ENCODE data around the gene INHA. TPM values are rescaled to one million over a fixed set of nuclear protein-coding genes. Genes with fewer than 3 reads are reported as not detected.
A peak's percentile ranks its signal among the peaks of the same experiment; 100 is the strongest.

Gene INHA, protein sequence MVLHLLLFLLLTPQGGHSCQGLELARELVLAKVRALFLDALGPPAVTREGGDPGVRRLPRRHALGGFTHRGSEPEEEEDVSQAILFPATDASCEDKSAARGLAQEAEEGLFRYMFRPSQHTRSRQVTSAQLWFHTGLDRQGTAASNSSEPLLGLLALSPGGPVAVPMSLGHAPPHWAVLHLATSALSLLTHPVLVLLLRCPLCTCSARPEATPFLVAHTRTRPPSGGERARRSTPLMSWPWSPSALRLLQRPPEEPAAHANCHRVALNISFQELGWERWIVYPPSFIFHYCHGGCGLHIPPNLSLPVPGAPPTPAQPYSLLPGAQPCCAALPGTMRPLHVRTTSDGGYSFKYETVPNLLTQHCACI
- polyA plus RNA-seq (2013, experiment 1 of 2) = 0.30 TPM
- 0.18 TPM for polyA plus RNA-seq (2013, experiment 2 of 2)

DNA sequence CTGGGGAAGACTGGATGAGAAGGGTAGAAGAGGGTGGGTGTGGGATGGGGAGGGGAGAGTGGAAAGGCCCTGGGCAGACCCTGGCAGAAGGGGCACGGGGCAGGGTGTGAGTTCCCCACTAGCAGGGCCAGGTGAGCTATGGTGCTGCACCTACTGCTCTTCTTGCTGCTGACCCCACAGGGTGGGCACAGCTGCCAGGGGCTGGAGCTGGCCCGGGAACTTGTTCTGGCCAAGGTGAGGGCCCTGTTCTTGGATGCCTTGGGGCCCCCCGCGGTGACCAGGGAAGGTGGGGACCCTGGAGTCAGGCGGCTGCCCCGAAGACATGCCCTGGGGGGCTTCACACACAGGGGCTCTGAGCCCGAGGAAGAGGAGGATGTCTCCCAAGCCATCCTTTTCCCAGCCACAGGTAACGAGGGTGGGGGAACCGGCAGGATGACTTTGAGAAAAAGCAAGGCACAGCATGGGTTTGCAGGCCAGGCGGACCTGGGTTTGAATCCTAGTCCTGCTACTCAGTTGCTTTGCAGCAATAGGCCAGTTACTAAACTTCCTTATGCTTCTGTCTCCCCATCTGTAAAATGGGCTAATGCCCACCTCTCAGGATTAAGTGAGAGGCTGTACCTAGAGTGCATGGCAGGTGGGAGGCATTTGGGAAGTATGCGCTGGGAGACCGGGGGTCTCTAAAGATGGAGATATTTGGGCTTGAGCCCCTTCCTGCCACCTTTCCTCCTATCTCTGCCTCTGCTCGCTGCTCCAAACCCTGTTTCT is at the start of gene INHA:
TSS of gene INHA (plus strand) at position 74 of the 765 bp plus-strand sequence. CDS start at position 139, 65 bp downstream.
- H2AFZ ChIP-seq (ENCODE audit: low read depth, low read length) = peak within 1 kb of the TSS; percentile 36
- peak within 1 kb of the TSS; percentile 80 for H3K9ac ChIP-seq (ENCODE audit: low read length)
- peak within 1 kb of the TSS; percentile 96 for H2BK120ac ChIP-seq (ENCODE audit: low read depth, low read length)
- H2BK5ac ChIP-seq (ENCODE audit: low read depth, low read length, poor library complexity, severe bottlenecking) = peak within 1 kb of the TSS; percentile 12
- no peaks in the 10 kb centered on the region for H3K9me3 ChIP-seq (ENCODE audit: control insufficient read depth, low read length)
- H3K4me1 ChIP-seq (ENCODE audit: control insufficient read depth, insufficient read depth, low read depth, low read length) = peaks cover 25% of the 10 kb centered on the region
- H3K4ac ChIP-seq (ENCODE audit: low read depth in 1 of 2, low read length in 2 of 2) = peak within 1 kb of the TSS; percentile 74 to 77
- peak within 1 kb of the TSS; percentile 55 for H2BK15ac ChIP-seq (ENCODE audit: low read depth, poor library complexity, severe bottlenecking)
- H3K23ac ChIP-seq (ENCODE audit: low read length in 2 of 2) = no peak within 1 kb of the TSS
- H3K18ac ChIP-seq (ENCODE audit: low read depth in 1 of 2, low read length in 2 of 2) = peak within 1 kb of the TSS; percentile 51 to 89
- H3K14ac ChIP-seq (ENCODE audit: low read length in 2 of 2) = no peak within 1 kb of the TSS
- H3K27me3 ChIP-seq (ENCODE audit: control insufficient read depth in 1 of 2, insufficient read depth in 1 of 2, low read length in 2 of 2) = peaks cover 28 to 29% of the 10 kb centered on the region in 2 experiments
- H2AK5ac ChIP-seq (ENCODE audit: low read length, severe bottlenecking) = peak within 1 kb of the TSS; percentile 39
- WGBS = 87% methylated on average over 11 of the region's 13 CpGs
- H3K27ac ChIP-seq (ENCODE audit: low read length, poor library complexity, severe bottlenecking) = peak within 1 kb of the TSS; percentile 39
- peaks cover 13% of the 10 kb centered on the region for H3K79me1 ChIP-seq (replicated peaks; ENCODE audit: low read length, poor library complexity, severe bottlenecking)
- peaks cover 12% of the 10 kb centered on the region in 2 experiments for H3K36me3 ChIP-seq (ENCODE audit: control insufficient read depth in 1 of 2, insufficient read depth in 2 of 2, low read depth in 1 of 2, low read length in 2 of 2)
- H2BK12ac ChIP-seq (ENCODE audit: low read length in 2 of 2) = peak within 1 kb of the TSS; percentile 59 to 69
- H4K8ac ChIP-seq (ENCODE audit: low read length) = peak within 1 kb of the TSS; percentile 88
- DNase-seq = no peak
- H4K91ac ChIP-seq (ENCODE audit: low read length) = peak within 1 kb of the TSS; percentile 70
- peak within 1 kb of the TSS; percentile 71 to 88 for H3K4me3 ChIP-seq (ENCODE audit: insufficient read depth in 1 of 2, low read depth in 1 of 2, low read length in 2 of 2)
- peak within 1 kb of the TSS; percentile 71 for H3K4me2 ChIP-seq (ENCODE audit: low read length, poor library complexity, severe bottlenecking)

DNA sequence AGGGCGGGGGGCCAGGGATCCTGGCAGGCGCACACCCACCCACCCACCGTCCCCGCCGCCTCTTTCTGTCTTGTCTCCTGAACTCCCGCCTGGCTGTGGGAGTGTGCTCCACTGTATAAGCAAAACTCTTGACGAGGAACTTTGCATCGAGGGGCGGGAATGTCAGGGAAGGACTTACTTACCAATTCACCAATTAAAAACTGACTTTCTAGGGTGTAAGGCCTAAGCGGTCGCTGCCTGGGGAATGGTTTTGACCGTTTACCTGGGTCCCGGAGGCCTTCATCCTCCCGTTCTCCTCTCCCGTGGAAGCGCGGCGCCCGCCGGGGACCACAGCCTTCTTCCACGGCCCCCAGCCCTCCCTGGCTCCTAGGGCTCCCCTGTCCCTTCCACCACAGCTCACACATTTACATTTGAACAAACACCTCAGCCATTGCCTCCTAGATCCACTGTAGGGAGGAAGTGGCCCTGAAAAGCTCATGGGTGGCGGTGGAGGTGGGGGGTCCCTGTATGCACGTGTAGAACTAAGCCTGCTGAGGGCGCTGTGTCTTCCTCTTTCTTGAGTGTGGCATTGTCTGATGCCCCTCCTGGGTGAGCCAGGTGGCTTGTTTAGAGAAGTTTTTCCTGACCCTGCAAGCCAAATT is 49.0 kb upstream of the INHA start:
- Histone ChIP-seq H2BK5ac (ENCODE audit: low read depth, low read length, poor library complexity, severe bottlenecking) (no peak overlapping the region), H2BK120ac (ENCODE audit: low read depth, low read length) (no peak overlapping the region), H3K27ac (ENCODE audit: low read length, poor library complexity, severe bottlenecking) (no peak overlapping the region), H3K9ac (ENCODE audit: low read length) (peak overlapping the region; percentile 54), H3K4ac (ENCODE audit: low read depth in 1 of 2, low read length in 2 of 2) (peak overlapping the region in 1 of 2 experiments; percentile 54), H2BK12ac (ENCODE audit: low read length in 2 of 2) (peak overlapping the region in 1 of 2 experiments; percentile 64), H4K91ac (ENCODE audit: low read length) (peak overlapping the region; percentile 9), H3K4me2 (ENCODE audit: low read length, poor library complexity, severe bottlenecking) (peak overlapping the region; percentile 62), H3K4me3 (ENCODE audit: insufficient read depth in 1 of 2, low read depth in 1 of 2, low read length in 2 of 2) (peak overlapping the region in 1 of 2 experiments; percentile 49), H3K4me1 (ENCODE audit: control insufficient read depth, insufficient read depth, low read depth, low read length) (peaks cover 28% of the 10 kb centered on the region), H3K79me1 (replicated peaks; ENCODE audit: low read length, poor library complexity, severe bottlenecking) (no peaks in the 10 kb centered on the region), H3K23ac (ENCODE audit: low read length in 2 of 2) (peak overlapping the region in 1 of 2 experiments; percentile 78), H2AK5ac (ENCODE audit: low read length, severe bottlenecking) (no peak overlapping the region), H3K9me3 (ENCODE audit: control insufficient read depth, low read length) (no peaks in the 10 kb centered on the region), H3K18ac (ENCODE audit: low read depth in 1 of 2, low read length in 2 of 2) (no peak overlapping the region), H3K27me3 (ENCODE audit: control insufficient read depth in 1 of 2, insufficient read depth in 1 of 2, low read length in 2 of 2) (peaks cover 25 to 38% of the 10 kb centered on the region in 2 experiments), H3K36me3 (ENCODE audit: control insufficient read depth in 1 of 2, insufficient read depth in 2 of 2, low read depth in 1 of 2, low read length in 2 of 2) (no peaks in the 10 kb centered on the region), H2BK15ac (ENCODE audit: low read depth, poor library complexity, severe bottlenecking) (peak overlapping the region; percentile 26), H2AFZ (ENCODE audit: low read depth, low read length) (no peak overlapping the region), H4K8ac (ENCODE audit: low read length) (no peak overlapping the region), H3K14ac (ENCODE audit: low read length in 2 of 2) (no peak overlapping the region)
- no peak for DNase-seq
- WGBS = 47% methylated on average over 14 of the region's 24 CpGs

DNA sequence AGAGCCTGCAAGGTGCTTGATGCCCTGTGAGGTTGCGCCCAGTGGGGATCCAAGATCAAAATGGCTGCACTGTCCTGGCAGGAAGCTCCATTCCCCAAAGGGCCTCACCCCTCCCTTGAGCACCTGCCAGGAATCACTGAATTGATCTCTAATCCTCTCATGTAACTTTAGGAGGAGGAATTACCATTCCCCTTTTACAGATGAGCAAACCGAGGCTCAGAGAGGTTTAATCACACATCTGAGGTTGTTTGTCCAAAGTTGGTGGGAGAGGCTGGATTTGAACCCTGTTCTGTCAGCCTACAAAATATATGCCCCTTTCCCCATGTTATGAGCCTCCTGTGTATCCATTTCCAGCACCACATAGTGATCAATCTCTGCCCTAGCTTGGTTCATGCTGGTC is 47.3 kb upstream of the INHA start:
- Histone ChIP-seq H2AK5ac (ENCODE audit: low read length, severe bottlenecking) (no peak overlapping the region), H2BK120ac (ENCODE audit: low read depth, low read length) (no peak overlapping the region), H3K4me3 (ENCODE audit: insufficient read depth in 1 of 2, low read depth in 1 of 2, low read length in 2 of 2) (no peak overlapping the region), H3K4ac (ENCODE audit: low read depth in 1 of 2, low read length in 2 of 2) (no peak overlapping the region), H3K9me3 (ENCODE audit: control insufficient read depth, low read length) (no peaks in the 10 kb centered on the region), H3K36me3 (ENCODE audit: control insufficient read depth in 1 of 2, insufficient read depth in 2 of 2, low read depth in 1 of 2, low read length in 2 of 2) (no peaks in the 10 kb centered on the region), H4K8ac (ENCODE audit: low read length) (no peak overlapping the region), H2AFZ (ENCODE audit: low read depth, low read length) (no peak overlapping the region), H3K14ac (ENCODE audit: low read length in 2 of 2) (no peak overlapping the region), H2BK15ac (ENCODE audit: low read depth, poor library complexity, severe bottlenecking) (no peak overlapping the region), H2BK5ac (ENCODE audit: low read depth, low read length, poor library complexity, severe bottlenecking) (no peak overlapping the region), H3K18ac (ENCODE audit: low read depth in 1 of 2, low read length in 2 of 2) (no peak overlapping the region), H3K4me2 (ENCODE audit: low read length, poor library complexity, severe bottlenecking) (no peak overlapping the region), H2BK12ac (ENCODE audit: low read length in 2 of 2) (no peak overlapping the region), H3K27ac (ENCODE audit: low read length, poor library complexity, severe bottlenecking) (no peak overlapping the region), H3K79me1 (replicated peaks; ENCODE audit: low read length, poor library complexity, severe bottlenecking) (no peaks in the 10 kb centered on the region), H4K91ac (ENCODE audit: low read length) (no peak overlapping the region), H3K4me1 (ENCODE audit: control insufficient read depth, insufficient read depth, low read depth, low read length) (peaks cover 28% of the 10 kb centered on the region), H3K9ac (ENCODE audit: low read length) (no peak overlapping the region), H3K23ac (ENCODE audit: low read length in 2 of 2) (no peak overlapping the region), H3K27me3 (ENCODE audit: control insufficient read depth in 1 of 2, insufficient read depth in 1 of 2, low read length in 2 of 2) (peaks cover 37 to 48% of the 10 kb centered on the region in 2 experiments)
- no peak for DNase-seq
- 94% methylated on average over 2 of the region's 2 CpGs for WGBS
